Measurements from ENCODE around the gene NOB1. TPM values are rescaled to one million over a fixed set of nuclear protein-coding genes. Genes with fewer than 3 reads are reported as not detected.

The NOB1 gene
- total and polyA plus RNA-seq, 2 donors (not counting 1 experiment from before 2014, with no cell fraction given) = 42.3 to 44.9 TPM

DNA sequence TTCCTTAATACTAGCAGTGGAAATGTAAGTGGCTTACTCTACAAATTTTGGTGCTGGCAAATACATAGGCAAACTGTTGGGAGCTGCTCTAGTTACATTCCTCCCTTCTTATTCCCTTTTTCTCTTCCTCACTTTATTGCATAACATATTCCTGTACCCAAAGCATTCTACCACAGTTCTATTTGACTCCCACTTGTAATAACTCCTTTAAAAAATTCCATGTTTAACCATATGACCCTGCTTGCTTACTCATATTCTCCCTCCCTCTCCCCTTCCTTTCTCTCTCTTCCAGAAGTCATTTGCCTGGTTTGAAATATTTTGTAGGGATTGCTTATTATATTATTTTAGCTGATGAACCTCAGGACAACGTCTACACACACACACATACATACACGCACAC is 51.1 kb downstream of the NOB1 start:
- H2AFZ ChIP-seq (ENCODE audit: insufficient read depth, low read depth, low read length, poor library complexity, severe bottlenecking) = no peak overlapping the region
- POLR2A ChIA-PET = no interaction called here
- intact Hi-C loops (cut with micrococcal nuclease) = loop anchor here (10.0 kb wide), 2 partner anchors 151 to 309 kb away; no protein-coding TSS in a partner anchor
- TF ChIP-seq, protein P1, sequence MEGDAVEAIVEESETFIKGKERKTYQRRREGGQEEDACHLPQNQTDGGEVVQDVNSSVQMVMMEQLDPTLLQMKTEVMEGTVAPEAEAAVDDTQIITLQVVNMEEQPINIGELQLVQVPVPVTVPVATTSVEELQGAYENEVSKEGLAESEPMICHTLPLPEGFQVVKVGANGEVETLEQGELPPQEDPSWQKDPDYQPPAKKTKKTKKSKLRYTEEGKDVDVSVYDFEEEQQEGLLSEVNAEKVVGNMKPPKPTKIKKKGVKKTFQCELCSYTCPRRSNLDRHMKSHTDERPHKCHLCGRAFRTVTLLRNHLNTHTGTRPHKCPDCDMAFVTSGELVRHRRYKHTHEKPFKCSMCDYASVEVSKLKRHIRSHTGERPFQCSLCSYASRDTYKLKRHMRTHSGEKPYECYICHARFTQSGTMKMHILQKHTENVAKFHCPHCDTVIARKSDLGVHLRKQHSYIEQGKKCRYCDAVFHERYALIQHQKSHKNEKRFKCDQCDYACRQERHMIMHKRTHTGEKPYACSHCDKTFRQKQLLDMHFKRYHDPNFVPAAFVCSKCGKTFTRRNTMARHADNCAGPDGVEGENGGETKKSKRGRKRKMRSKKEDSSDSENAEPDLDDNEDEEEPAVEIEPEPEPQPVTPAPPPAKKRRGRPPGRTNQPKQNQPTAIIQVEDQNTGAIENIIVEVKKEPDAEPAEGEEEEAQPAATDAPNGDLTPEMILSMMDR (IDR thresholded peaks at IDR 0.05) = no peak
- no peak for TF ChIP-seq EZH2 (IDR thresholded peaks at IDR 0.05; ENCODE audit: borderline replicate concordance, insufficient read depth, low read depth, low read length, poor library complexity, severe bottlenecking)
- CTCF ChIA-PET = interaction anchor here (0.9 to 1.4 kb wide), 2 partner anchors 8 to 227 kb away, joined by 3 to 5 read pairs; no protein-coding TSS in a partner anchor
- no peak overlapping the region for H3K4me2 ChIP-seq (replicated peaks; ENCODE audit: low read depth, low read length, poor library complexity, severe bottlenecking)
- no CpG with 5 or more reads among the region's 2 CpGs for WGBS (ENCODE audit: insufficient coverage)
- H3K9ac ChIP-seq (ENCODE audit: low read length) = no peak overlapping the region
- Mint-ChIP-seq H3K4me1 (no peaks in the 10 kb centered on the region), H3K27me3 (no peaks in the 10 kb centered on the region), H3K4me3 (no peak overlapping the region), H3K9me3 (ENCODE audit: insufficient read depth) (no peaks in the 10 kb centered on the region), H3K27ac (no peak overlapping the region)
- peaks cover 1 to 10% of the 10 kb centered on the region in 2 experiments for H3K36me3 ChIP-seq (replicated peaks in 1 of 2; ENCODE audit: control extremely low read depth in 1 of 2, control insufficient read depth in 1 of 2, extremely low read depth in 1 of 2, insufficient read depth in 2 of 2, low read length in 1 of 2)
- H3K4me1 ChIP-seq (ENCODE audit: control insufficient read depth in 2 of 2, insufficient read depth in 2 of 2, low read length in 2 of 2) = no peaks in the 10 kb centered on the region
- H3K27ac ChIP-seq (ENCODE audit: low read length in 2 of 2) = no peak overlapping the region
- no peak overlapping the region for H3K4me3 ChIP-seq (ENCODE audit: control extremely low read depth in 1 of 5, extremely low read depth in 1 of 5, insufficient read depth in 1 of 5, low read depth in 2 of 5, low read length in 4 of 5)
- no peak for ATAC-seq (ENCODE audit: low read depth)
- no peak for DNase-seq
- no peaks in the 10 kb centered on the region for H4K20me1 ChIP-seq (ENCODE audit: control insufficient read depth, insufficient read depth, low read length, poor library complexity, severe bottlenecking)
- H3K79me2 ChIP-seq (ENCODE audit: control insufficient read depth, insufficient read depth, low read length) = no peaks in the 10 kb centered on the region
- no peaks in the 10 kb centered on the region for H3K27me3 ChIP-seq (replicated peaks in 1 of 4; ENCODE audit: control extremely low read depth in 1 of 4, control insufficient read depth in 3 of 4, insufficient read depth in 4 of 4, low read length in 3 of 4)
- H3K9me3 ChIP-seq (ENCODE audit: control extremely low read depth in 1 of 3, control insufficient read depth in 2 of 3, insufficient read depth in 1 of 3, low read length in 2 of 3) = no peaks in the 10 kb centered on the region

DNA sequence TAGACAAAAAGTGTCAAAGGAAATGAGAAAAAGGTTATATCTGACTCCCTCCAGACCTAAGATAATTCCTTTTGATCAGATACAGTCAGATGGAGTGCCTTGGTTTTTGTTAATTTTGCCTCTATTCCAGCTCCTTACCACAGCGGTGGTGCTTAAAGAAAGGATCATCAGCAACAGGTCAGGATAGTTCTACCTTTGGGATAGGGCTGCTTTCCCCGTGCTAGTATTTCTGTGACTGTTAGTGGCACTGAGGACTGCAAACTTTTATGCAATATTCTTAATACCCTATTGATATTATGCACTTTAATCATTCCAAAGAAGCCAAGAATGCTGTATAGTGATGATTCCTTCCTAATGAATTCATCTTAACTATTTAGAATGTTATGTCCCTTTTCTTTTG is 52.9 kb downstream of the NOB1 start:
- Mint-ChIP-seq H3K4me3 (no peak overlapping the region), H3K27me3 (no peaks in the 10 kb centered on the region), H3K4me1 (no peaks in the 10 kb centered on the region), H3K27ac (no peak overlapping the region), H3K9me3 (ENCODE audit: insufficient read depth) (no peaks in the 10 kb centered on the region)
- Histone ChIP-seq H3K4me3 (ENCODE audit: control extremely low read depth in 1 of 5, extremely low read depth in 1 of 5, insufficient read depth in 1 of 5, low read depth in 2 of 5, low read length in 4 of 5) (no peak overlapping the region), H4K20me1 (ENCODE audit: control insufficient read depth, insufficient read depth, low read length, poor library complexity, severe bottlenecking) (no peaks in the 10 kb centered on the region), H3K79me2 (ENCODE audit: control insufficient read depth, insufficient read depth, low read length) (no peaks in the 10 kb centered on the region), H3K4me2 (replicated peaks; ENCODE audit: low read depth, low read length, poor library complexity, severe bottlenecking) (no peak overlapping the region), H3K4me1 (ENCODE audit: control insufficient read depth in 2 of 2, insufficient read depth in 2 of 2, low read length in 2 of 2) (no peaks in the 10 kb centered on the region), H3K27ac (ENCODE audit: low read length in 2 of 2) (peak overlapping the region in 1 of 2 donors; percentile 41), H3K9me3 (ENCODE audit: control extremely low read depth in 1 of 3, control insufficient read depth in 2 of 3, insufficient read depth in 1 of 3, low read length in 2 of 3) (no peaks in the 10 kb centered on the region), H3K27me3 (replicated peaks in 1 of 4; ENCODE audit: control extremely low read depth in 1 of 4, control insufficient read depth in 3 of 4, insufficient read depth in 4 of 4, low read length in 3 of 4) (no peaks in the 10 kb centered on the region), H3K9ac (ENCODE audit: low read length) (no peak overlapping the region), H2AFZ (ENCODE audit: insufficient read depth, low read depth, low read length, poor library complexity, severe bottlenecking) (no peak overlapping the region), H3K36me3 (replicated peaks in 1 of 2; ENCODE audit: control extremely low read depth in 1 of 2, control insufficient read depth in 1 of 2, extremely low read depth in 1 of 2, insufficient read depth in 2 of 2, low read length in 1 of 2) (peaks cover 0 to 18% of the 10 kb centered on the region in 2 experiments)
- TF ChIP-seq, protein P1 (IDR thresholded peaks at IDR 0.05) = no peak
- TF ChIP-seq EZH2 (IDR thresholded peaks at IDR 0.05; ENCODE audit: borderline replicate concordance, insufficient read depth, low read depth, low read length, poor library complexity, severe bottlenecking) = no peak
- ChIA-PET POLR2A (no interaction called here), CTCF (interaction anchor here (1.6 kb wide), 1 partner anchor 53 kb away, joined by 5 read pairs; the partner anchor contains the start of gene NOB1)
- intact Hi-C loops (cut with micrococcal nuclease) = loop anchor here (10.0 kb wide), 2 partner anchors 153 to 307 kb away; no protein-coding TSS in a partner anchor
- ATAC-seq (ENCODE audit: low read depth) = no peak
- DNase-seq = no peak
- WGBS (ENCODE audit: insufficient coverage) = no CpG with 5 or more reads among the region's 2 CpGs

Measured in B cell (primary cell).